ENCODE measurements around the gene MLIP. TPM values are rescaled to one million over a fixed set of nuclear protein-coding genes. Genes with fewer than 3 reads are reported as not detected.

MLIP gene
- total RNA-seq, 4 donors from 2014 or later: 0.64 to 4.0 TPM; not detected in 2

DNA sequence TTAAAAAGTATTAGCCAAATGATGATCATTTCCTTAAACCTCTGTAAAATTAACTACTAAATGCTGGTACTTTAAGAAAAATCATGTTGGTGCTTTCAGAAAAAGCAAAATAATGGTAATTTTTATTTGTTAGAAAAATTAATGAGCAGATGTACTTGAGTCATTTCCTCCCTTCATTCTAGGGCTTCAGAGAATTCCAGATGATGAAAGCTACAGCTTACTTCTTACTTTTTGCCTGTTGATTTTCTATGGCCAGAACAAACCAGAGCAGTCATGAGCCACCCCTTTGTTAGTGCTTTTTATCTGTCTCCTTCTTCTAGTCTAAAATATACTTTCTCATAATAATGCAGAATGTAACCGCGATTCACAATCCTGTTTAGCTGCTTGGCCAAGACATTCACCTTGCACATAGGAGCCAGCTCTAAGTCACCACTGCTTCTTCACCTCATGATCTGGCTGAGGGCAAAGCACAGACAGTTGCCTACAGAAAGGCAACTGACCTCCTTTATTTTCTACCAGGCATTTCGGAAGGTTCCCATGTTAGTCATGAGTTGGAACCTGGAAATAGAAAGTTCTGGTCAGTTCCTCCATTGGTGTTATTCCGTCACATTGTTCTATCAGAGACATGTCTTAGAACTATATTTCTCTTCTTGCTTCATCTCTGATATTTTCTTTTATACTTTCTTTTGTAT is 153.5 kb downstream of the MLIP start:
- no peak for DNase-seq
- Histone ChIP-seq H3K9me3 (no peaks in the 10 kb centered on the region), H3K27me3 (no peaks in the 10 kb centered on the region), H3K36me3 (no peaks in the 10 kb centered on the region), H3K27ac (no peak overlapping the region), H3K4me3 (no peak overlapping the region), H3K4me1 (peaks cover 0 to 4% (median 0%) of the 10 kb centered on the region in 4 donors)
- intact Hi-C loops (cut with DNase I; ENCODE audit: low total_unique reads): no loop called here
- 87 to 97% methylated on average over 4 of the region's 4 CpGs for WGBS, 2 donors (ENCODE audit: low coverage in 1 of 2)
- in situ Hi-C loops (cut with MboI; ENCODE audit: low pct_ligation_motif_present in 1 of 4, low pct_unique_long_range_greater_than_20kb in 1 of 4, low sequenced_read_pairs in 3 of 4): loop anchor here (10.0 to 25.0 kb wide), 2 partner anchors 277 to 280 kb away; no protein-coding TSS in a partner anchor
- TF ChIP-seq POLR2A (IDR thresholded peaks at IDR 0.05) (no peak), EP300 (IDR thresholded peaks at IDR 0.05; ENCODE audit: low read depth) (no peak), POLR2AphosphoS5 (IDR thresholded peaks at IDR 0.05) (no peak)
- TF ChIP-seq, protein P1, sequence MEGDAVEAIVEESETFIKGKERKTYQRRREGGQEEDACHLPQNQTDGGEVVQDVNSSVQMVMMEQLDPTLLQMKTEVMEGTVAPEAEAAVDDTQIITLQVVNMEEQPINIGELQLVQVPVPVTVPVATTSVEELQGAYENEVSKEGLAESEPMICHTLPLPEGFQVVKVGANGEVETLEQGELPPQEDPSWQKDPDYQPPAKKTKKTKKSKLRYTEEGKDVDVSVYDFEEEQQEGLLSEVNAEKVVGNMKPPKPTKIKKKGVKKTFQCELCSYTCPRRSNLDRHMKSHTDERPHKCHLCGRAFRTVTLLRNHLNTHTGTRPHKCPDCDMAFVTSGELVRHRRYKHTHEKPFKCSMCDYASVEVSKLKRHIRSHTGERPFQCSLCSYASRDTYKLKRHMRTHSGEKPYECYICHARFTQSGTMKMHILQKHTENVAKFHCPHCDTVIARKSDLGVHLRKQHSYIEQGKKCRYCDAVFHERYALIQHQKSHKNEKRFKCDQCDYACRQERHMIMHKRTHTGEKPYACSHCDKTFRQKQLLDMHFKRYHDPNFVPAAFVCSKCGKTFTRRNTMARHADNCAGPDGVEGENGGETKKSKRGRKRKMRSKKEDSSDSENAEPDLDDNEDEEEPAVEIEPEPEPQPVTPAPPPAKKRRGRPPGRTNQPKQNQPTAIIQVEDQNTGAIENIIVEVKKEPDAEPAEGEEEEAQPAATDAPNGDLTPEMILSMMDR (IDR thresholded peaks at IDR 0.05): no peak

DNA sequence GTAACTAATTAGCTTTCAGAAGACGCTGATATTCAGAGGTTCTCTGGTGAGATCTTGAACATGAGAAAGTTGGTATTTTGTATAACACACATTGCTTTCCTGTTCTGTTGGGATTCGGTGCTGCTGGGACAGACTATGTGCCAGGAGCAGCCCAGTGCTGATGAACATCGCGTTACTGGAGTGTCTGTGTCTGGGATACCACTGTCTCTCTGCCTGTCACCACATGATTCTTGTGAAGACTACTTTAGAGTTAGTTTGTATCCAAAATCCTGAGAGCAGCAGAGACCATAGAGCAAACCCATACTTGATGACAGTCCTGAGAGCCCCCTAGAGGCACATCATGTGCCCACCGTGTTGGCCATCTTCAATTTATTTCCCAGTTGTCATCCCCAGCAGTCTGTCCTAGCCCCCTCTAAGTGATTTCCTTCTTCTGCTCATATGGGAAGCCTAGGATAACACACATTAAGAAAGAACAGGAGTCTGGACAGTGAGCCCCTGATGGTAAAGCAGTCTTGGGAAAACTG is 155.2 kb downstream of the MLIP start:
- H3K9me3 ChIP-seq: no peaks in the 10 kb centered on the region
- TF ChIP-seq POLR2AphosphoS5 (IDR thresholded peaks at IDR 0.05) (no peak), EP300 (IDR thresholded peaks at IDR 0.05; ENCODE audit: low read depth) (no peak), POLR2A (IDR thresholded peaks at IDR 0.05) (no peak)
- TF ChIP-seq, protein P1 (IDR thresholded peaks at IDR 0.05): no peak
- H3K4me1 ChIP-seq: no peaks in the 10 kb centered on the region
- no peak overlapping the region for H3K27ac ChIP-seq
- H3K4me3 ChIP-seq: no peak overlapping the region
- in situ Hi-C loops (cut with MboI; ENCODE audit: low pct_ligation_motif_present in 1 of 4, low pct_unique_long_range_greater_than_20kb in 1 of 4, low sequenced_read_pairs in 3 of 4) (loop anchor here (10.0 to 25.0 kb wide), 2 partner anchors 279 to 282 kb away; no protein-coding TSS in a partner anchor), intact Hi-C loops (cut with DNase I; ENCODE audit: low total_unique reads) (no loop called here)
- H3K36me3 ChIP-seq: no peaks in the 10 kb centered on the region
- H3K27me3 ChIP-seq: no peaks in the 10 kb centered on the region
- no peak for DNase-seq
- 79 to 82% methylated on average over 5 of the region's 5 CpGs for WGBS, 2 donors (ENCODE audit: low coverage in 1 of 2)

DNA sequence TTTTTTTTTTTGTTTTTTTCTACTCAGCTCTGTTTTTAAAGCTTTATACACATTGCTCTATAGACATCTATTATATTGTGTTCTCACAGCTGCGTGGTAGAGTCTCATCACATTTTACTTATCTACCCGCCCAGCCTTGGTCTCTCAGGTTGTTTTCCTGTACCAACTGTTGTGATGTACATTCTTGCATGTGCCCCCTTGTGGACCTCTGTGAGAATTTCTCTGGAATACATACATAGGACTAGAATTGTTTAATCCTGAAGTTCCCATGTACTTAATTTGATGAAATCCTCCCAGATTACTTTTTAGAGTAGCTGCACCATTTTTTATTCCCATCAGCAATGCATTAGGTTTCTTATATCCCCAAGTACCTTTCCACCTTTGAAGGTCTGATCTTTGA is 156.6 kb downstream of the MLIP start:
- no peaks in the 10 kb centered on the region for H3K36me3 ChIP-seq
- peak; percentile 19 for DNase-seq
- TF ChIP-seq POLR2AphosphoS5 (IDR thresholded peaks at IDR 0.05): no peak
- TF ChIP-seq, protein P1 (IDR thresholded peaks at IDR 0.05): peak; percentile 13 to 52 (median 47)
- no peaks in the 10 kb centered on the region for H3K27me3 ChIP-seq
- no peaks in the 10 kb centered on the region for H3K4me1 ChIP-seq
- intact Hi-C loops (cut with DNase I; ENCODE audit: low total_unique reads): no loop called here
- H3K9me3 ChIP-seq: no peaks in the 10 kb centered on the region
- 35 to 46% methylated on average over 2 of the region's 2 CpGs for WGBS, 2 donors (ENCODE audit: low coverage in 1 of 2)
- in situ Hi-C loops (cut with MboI; ENCODE audit: low pct_ligation_motif_present in 1 of 4, low pct_unique_long_range_greater_than_20kb in 1 of 4, low sequenced_read_pairs in 3 of 4): loop anchor here (10.0 to 25.0 kb wide), 2 partner anchors 280 to 283 kb away; no protein-coding TSS in a partner anchor
- H3K4me3 ChIP-seq: no peak overlapping the region
- H3K27ac ChIP-seq: no peak overlapping the region

DNA sequence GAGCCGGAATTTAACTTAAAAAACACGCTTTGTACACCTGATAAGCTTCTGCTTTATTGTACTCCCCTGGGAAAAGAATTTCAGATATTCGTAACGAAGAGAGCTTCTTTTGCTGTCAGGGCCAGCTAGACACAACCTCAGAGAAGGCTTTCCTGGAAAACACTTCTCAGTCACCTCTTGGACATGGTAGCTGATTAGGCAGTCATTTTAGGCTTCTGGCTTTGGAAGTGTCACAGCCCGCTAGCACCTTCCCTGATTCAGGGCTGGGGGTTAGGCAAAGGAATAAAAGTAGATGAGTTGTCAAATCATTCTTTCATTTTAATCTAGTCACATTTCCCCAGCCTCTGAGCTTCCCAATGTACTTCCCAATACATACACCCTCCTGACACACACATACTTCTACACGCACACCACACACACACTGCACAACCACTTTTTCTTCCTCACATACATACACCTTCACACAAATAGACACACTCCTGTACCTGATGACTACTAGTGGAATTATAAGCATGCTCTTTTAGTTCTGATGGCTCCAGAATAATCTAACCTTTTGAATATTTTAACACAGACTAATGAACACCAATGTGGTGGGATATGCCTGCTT is 162.1 kb downstream of the MLIP start:
- H3K27me3 ChIP-seq: no peaks in the 10 kb centered on the region
- no peak overlapping the region for H3K4me3 ChIP-seq
- H3K27ac ChIP-seq: no peak overlapping the region
- in situ Hi-C loops (cut with MboI; ENCODE audit: low pct_ligation_motif_present in 1 of 4, low pct_unique_long_range_greater_than_20kb in 1 of 4, low sequenced_read_pairs in 3 of 4): loop anchor here in 2 of 4 donors (25.0 kb wide), 1 partner anchor 286 kb away; no protein-coding TSS in a partner anchor
- H3K9me3 ChIP-seq: no peaks in the 10 kb centered on the region
- DNase-seq: no peak
- intact Hi-C loops (cut with DNase I; ENCODE audit: low total_unique reads): no loop called here
- H3K36me3 ChIP-seq: no peaks in the 10 kb centered on the region
- no peak for TF ChIP-seq EP300 (IDR thresholded peaks at IDR 0.05; ENCODE audit: low read depth)
- TF ChIP-seq POLR2A (IDR thresholded peaks at IDR 0.05): no peak
- TF ChIP-seq, protein P1 (IDR thresholded peaks at IDR 0.05): no peak
- no peak for TF ChIP-seq POLR2AphosphoS5 (IDR thresholded peaks at IDR 0.05)
- no peaks in the 10 kb centered on the region for H3K4me1 ChIP-seq
- WGBS, 2 donors (ENCODE audit: low coverage in 1 of 2): 92 to 100% methylated on average over 3 to 6 of the region's 6 CpGs
